Skin epidermis (tissue), 12 donors: ENCODE results near the gene HLCS.

Experiments
- H3K27ac ChIP-seq, 21 experiments: fragments of 200-600 bp; sonication (generic) in 11 of 21; one replicate each; pipeline ENCODE4 v1.5.0; 2020; ENCODE audit warnings: mild to moderate bottlenecking in 3 of 21, inconsistent platforms in 2 of 21, moderate library complexity in 2 of 21
- H3K4me3 ChIP-seq, 7 experiments: fragments of 200-600 bp; sonication (generic) in 2 of 7; one replicate each; pipeline ENCODE4 v1.5.0; 2020; ENCODE audit warnings: inconsistent platforms in 2 of 7, mild to moderate bottlenecking in 2 of 7, moderate library complexity in 1 of 7

HLCS gene

GRCh38 chr21:36763305-36763704 lies 203.2 kb downstream of the HLCS start:
- Histone ChIP-seq H3K27ac (no peak overlapping the region), H3K4me3 (no peak overlapping the region)

- no peak overlapping the region for H3K27ac ChIP-seq
- no peak overlapping the region for H3K4me3 ChIP-seq
Observed at GRCh38 chr21:36762642-36763041, 203.8 kb downstream of the HLCS start.

- no peak overlapping the region for H3K4me3 ChIP-seq
- no peak overlapping the region for H3K27ac ChIP-seq
Observed at GRCh38 chr21:36761685-36762084, 204.8 kb downstream of the HLCS start.

- no peak overlapping the region for H3K4me3 ChIP-seq
- H3K27ac ChIP-seq, result no peak overlapping the region
Observed at GRCh38 chr21:36759348-36760083, 207.0 kb downstream of the HLCS start.

- Histone ChIP-seq H3K4me3 (no peak overlapping the region), H3K27ac (no peak overlapping the region)
Observed at GRCh38 chr21:36757196-36757595, 209.3 kb downstream of the HLCS start.

- no peak overlapping the region for H3K4me3 ChIP-seq
- no peak overlapping the region for H3K27ac ChIP-seq
Observed at GRCh38 chr21:36756527-36756926, 209.9 kb downstream of the HLCS start.

- H3K4me3 ChIP-seq, result no peak overlapping the region
Observed at GRCh38 chr21:36754241-36754898, 212.1 kb downstream of the HLCS start.

GRCh38 chr21:36753556-36753955 lies 212.9 kb downstream of the HLCS start:
- Histone ChIP-seq H3K4me3 (no peak overlapping the region), H3K27ac (no peak overlapping the region)

More at GRCh38 chr21:36754241-36754898, 212.1 kb downstream of the HLCS start:
- H3K27ac ChIP-seq, result no peak overlapping the region

- H3K4me3 ChIP-seq, result no peak overlapping the region
- no peak overlapping the region for H3K27ac ChIP-seq
Observed at GRCh38 chr21:36751383-36751782, 215.1 kb downstream of the HLCS start.

GRCh38 chr21:36750576-36750959 lies 215.9 kb downstream of the HLCS start:
- Histone ChIP-seq H3K27ac (no peak overlapping the region), H3K4me3 (no peak overlapping the region)

GRCh38 chr21:36749935-36750575 lies 216.4 kb downstream of the HLCS start:
- Histone ChIP-seq H3K27ac (no peak overlapping the region), H3K4me3 (no peak overlapping the region)

GRCh38 chr21:36747815-36748383 lies 218.6 kb downstream of the HLCS start:
- H3K27ac ChIP-seq, result no peak overlapping the region
- H3K4me3 ChIP-seq, result peak overlapping the region in 6 of 7 experiments; percentile 11 to 37 (median 28)

- Histone ChIP-seq H3K27ac (no peak overlapping the region), H3K4me3 (peak overlapping the region in 4 of 7 experiments; percentile 26 to 37 (median 32))
Observed at GRCh38 chr21:36747041-36747814, 219.2 kb downstream of the HLCS start.

GRCh38 chr21:36745459-36745858 lies 221.0 kb downstream of the HLCS start:
- Histone ChIP-seq H3K4me3 (no peak overlapping the region), H3K27ac (no peak overlapping the region)

GRCh38 chr21:36744560-36745231 lies 221.8 kb downstream of the HLCS start:
- no peak overlapping the region for H3K27ac ChIP-seq
- H3K4me3 ChIP-seq, result no peak overlapping the region

- Histone ChIP-seq H3K27ac (no peak overlapping the region), H3K4me3 (no peak overlapping the region)
Observed at GRCh38 chr21:36744190-36744559, 222.3 kb downstream of the HLCS start.

GRCh38 chr21:36743446-36743845 lies 223.0 kb downstream of the HLCS start:
- Histone ChIP-seq H3K27ac (no peak overlapping the region), H3K4me3 (no peak overlapping the region)

- Histone ChIP-seq H3K4me3 (no peak overlapping the region), H3K27ac (no peak overlapping the region)
Observed at GRCh38 chr21:36743008-36743407, 223.5 kb downstream of the HLCS start.

- H3K4me3 ChIP-seq, result no peak overlapping the region
- no peak overlapping the region for H3K27ac ChIP-seq
Observed at GRCh38 chr21:36741506-36741905, 225.0 kb downstream of the HLCS start.
